Transverse colon (tissue), 4 donors: ENCODE results near the gene CCDC141.

Experiments
- CTCF ChIP-seq, 5 experiments: fragments of 200-600 bp in 3 of 5; fragments of 450-650 bp in 2 of 5; sonication (generic) in 3 of 5; IDR thresholded peaks; 1 replicate in 2 of 5; 2 replicates in 3 of 5; pipeline ENCODE4 v1.5.1; 2016 to 2017; ENCODE audit warnings: antibody characterized with exemption in 5 of 5, inconsistent platforms in 3 of 5, mild to moderate bottlenecking in 2 of 5, moderate library complexity in 1 of 5
- POLR2A ChIP-seq: fragments of 450-650 bp; IDR thresholded peaks from one replicate; pipeline ENCODE4 v1.6.1; 2016; ENCODE audit warnings: antibody characterized with exemption, mild to moderate bottlenecking, moderate library complexity
- POLR2AphosphoS5 ChIP-seq, 3 donors: sonication (generic); formaldehyde crosslinking; IDR thresholded peaks; one replicate each; pipeline ENCODE4 v1.6.1; 2016; ENCODE audit warnings: antibody characterized with exemption in 3 of 3

- TF ChIP-seq CTCF (IDR thresholded peaks at IDR 0.05), result no peak
- TF ChIP-seq POLR2A, result no peak
- TF ChIP-seq POLR2AphosphoS5 (IDR thresholded peaks at IDR 0.05), result no peak
Observed at GRCh38 chr2:178859730-178860129, 190.2 kb downstream of the CCDC141 start.
